ENCODE results near the gene CD38.

DNA sequence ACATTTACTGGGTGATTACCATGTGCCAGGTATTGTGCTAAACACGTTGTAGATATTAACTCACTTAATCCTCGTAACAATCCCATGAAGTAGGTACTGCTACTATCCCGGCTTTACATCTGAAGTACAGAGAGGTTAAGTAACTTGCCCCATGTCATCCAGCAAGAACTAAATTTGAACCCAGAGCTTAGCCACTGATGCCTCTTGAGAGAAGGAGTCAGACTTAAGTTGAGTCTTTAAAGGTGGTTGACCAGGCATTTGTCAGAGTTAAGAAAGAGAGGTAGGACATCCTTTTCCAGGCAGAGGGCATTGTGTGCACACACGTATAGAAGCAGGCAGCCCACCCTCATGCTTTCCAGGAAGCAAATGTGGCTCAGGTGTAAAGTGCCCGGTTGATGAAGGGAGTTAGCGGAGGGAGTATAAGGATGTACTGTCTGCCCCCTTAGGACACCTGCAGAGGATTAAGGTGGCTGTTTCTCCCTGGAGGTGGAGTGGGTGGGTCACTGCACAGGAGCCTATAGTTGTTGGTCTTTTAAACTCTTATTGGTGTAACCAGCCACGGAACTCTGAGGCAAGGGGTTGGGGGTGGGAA lies 335 bp upstream of the CD38 start:
- TF ChIP-seq, protein P1, sequence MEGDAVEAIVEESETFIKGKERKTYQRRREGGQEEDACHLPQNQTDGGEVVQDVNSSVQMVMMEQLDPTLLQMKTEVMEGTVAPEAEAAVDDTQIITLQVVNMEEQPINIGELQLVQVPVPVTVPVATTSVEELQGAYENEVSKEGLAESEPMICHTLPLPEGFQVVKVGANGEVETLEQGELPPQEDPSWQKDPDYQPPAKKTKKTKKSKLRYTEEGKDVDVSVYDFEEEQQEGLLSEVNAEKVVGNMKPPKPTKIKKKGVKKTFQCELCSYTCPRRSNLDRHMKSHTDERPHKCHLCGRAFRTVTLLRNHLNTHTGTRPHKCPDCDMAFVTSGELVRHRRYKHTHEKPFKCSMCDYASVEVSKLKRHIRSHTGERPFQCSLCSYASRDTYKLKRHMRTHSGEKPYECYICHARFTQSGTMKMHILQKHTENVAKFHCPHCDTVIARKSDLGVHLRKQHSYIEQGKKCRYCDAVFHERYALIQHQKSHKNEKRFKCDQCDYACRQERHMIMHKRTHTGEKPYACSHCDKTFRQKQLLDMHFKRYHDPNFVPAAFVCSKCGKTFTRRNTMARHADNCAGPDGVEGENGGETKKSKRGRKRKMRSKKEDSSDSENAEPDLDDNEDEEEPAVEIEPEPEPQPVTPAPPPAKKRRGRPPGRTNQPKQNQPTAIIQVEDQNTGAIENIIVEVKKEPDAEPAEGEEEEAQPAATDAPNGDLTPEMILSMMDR (IDR thresholded peaks at IDR 0.05; ENCODE audit: low read depth, low read length, missing input control): no peak
- TF ChIP-seq, protein P2, sequence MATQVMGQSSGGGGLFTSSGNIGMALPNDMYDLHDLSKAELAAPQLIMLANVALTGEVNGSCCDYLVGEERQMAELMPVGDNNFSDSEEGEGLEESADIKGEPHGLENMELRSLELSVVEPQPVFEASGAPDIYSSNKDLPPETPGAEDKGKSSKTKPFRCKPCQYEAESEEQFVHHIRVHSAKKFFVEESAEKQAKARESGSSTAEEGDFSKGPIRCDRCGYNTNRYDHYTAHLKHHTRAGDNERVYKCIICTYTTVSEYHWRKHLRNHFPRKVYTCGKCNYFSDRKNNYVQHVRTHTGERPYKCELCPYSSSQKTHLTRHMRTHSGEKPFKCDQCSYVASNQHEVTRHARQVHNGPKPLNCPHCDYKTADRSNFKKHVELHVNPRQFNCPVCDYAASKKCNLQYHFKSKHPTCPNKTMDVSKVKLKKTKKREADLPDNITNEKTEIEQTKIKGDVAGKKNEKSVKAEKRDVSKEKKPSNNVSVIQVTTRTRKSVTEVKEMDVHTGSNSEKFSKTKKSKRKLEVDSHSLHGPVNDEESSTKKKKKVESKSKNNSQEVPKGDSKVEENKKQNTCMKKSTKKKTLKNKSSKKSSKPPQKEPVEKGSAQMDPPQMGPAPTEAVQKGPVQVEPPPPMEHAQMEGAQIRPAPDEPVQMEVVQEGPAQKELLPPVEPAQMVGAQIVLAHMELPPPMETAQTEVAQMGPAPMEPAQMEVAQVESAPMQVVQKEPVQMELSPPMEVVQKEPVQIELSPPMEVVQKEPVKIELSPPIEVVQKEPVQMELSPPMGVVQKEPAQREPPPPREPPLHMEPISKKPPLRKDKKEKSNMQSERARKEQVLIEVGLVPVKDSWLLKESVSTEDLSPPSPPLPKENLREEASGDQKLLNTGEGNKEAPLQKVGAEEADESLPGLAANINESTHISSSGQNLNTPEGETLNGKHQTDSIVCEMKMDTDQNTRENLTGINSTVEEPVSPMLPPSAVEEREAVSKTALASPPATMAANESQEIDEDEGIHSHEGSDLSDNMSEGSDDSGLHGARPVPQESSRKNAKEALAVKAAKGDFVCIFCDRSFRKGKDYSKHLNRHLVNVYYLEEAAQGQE (IDR thresholded peaks at IDR 0.05): no peak
- TF ChIP-seq JUND (IDR thresholded peaks at IDR 0.05) (no peak), YY1 (IDR thresholded peaks at IDR 0.05) (no peak), MAX (IDR thresholded peaks at IDR 0.05) (no peak), ATF3 (IDR thresholded peaks at IDR 0.05) (no peak), RAD21 (IDR thresholded peaks at IDR 0.05) (no peak), HNF4A (conservative IDR thresholded peaks at IDR 0.05) (no peak), SP1 (IDR thresholded peaks at IDR 0.05) (no peak), EGR1 (IDR thresholded peaks at IDR 0.05; ENCODE audit: low read depth in 2 of 2) (no peak), GABPA (IDR thresholded peaks at IDR 0.05 in 1 of 2, conservative IDR thresholded peaks at IDR 0.05 in 1 of 2) (no peak)
